H9 (cell line): ENCODE measurements around the gene OAS3. TPM values are rescaled to one million over a fixed set of nuclear protein-coding genes. Genes with fewer than 3 reads are reported as not detected.

Experiments used
- DNase-seq: peaks from one replicate; pipeline ENCODE4 v3.0.0-alpha.2; 2017
- H2AFZ ChIP-seq: one replicate; pipeline ENCODE4 v1.6.1; 2013; ENCODE audit warnings: mild to moderate bottlenecking, low read length, control low read depth, moderate library complexity
- H2AK5ac ChIP-seq: 2 replicates; pipeline ENCODE4 v1.6.1; 2013; ENCODE audit warnings: low read length, control low read depth, mixed read lengths; ENCODE audit not compliant: insufficient read length
- H2BK120ac ChIP-seq: one replicate; pipeline ENCODE4 v1.6.1; 2013; ENCODE audit warnings: low read depth, mild to moderate bottlenecking, low read length, control low read depth, inconsistent platforms; ENCODE audit not compliant: poor library complexity, severe bottlenecking
- H2BK12ac ChIP-seq: 2 replicates; pipeline ENCODE4 v1.6.1; 2013; ENCODE audit warnings: low read length, control low read depth, mixed read lengths, low read depth; ENCODE audit not compliant: insufficient read length
- H2BK15ac ChIP-seq: 2 replicates; pipeline ENCODE4 v1.6.1; 2013; ENCODE audit warnings: low read depth, low read length, control low read depth
- H2BK20ac ChIP-seq: one replicate; pipeline ENCODE4 v1.6.1; 2013; ENCODE audit warnings: low read depth, mild to moderate bottlenecking, low read length, control low read depth, inconsistent platforms; ENCODE audit not compliant: poor library complexity, severe bottlenecking
- H2BK5ac ChIP-seq: 2 replicates; pipeline ENCODE4 v1.6.1; 2013; ENCODE audit warnings: low read length, control low read depth, mixed read lengths; ENCODE audit not compliant: insufficient read length
- H3K14ac ChIP-seq: 2 replicates; pipeline ENCODE4 v1.6.1; 2013; ENCODE audit warnings: low read length, control low read depth; ENCODE audit not compliant: insufficient read depth
- H3K18ac ChIP-seq: 2 replicates; pipeline ENCODE4 v1.6.1; 2013; ENCODE audit warnings: low read depth, mild to moderate bottlenecking, mixed read lengths, low read length, control low read depth; ENCODE audit not compliant: insufficient read length
- H3K23ac ChIP-seq: 2 replicates; pipeline ENCODE4 v1.6.1; 2013; ENCODE audit warnings: low read length, control low read depth, mixed read lengths, low read depth; ENCODE audit not compliant: insufficient read length
- H3K23me2 ChIP-seq: 2 replicates; pipeline ENCODE4 v1.6.1; 2013; ENCODE audit warnings: low read depth, mild to moderate bottlenecking, mixed read lengths, low read length, control low read depth; ENCODE audit not compliant: insufficient read length, poor library complexity, severe bottlenecking
- H3K27ac ChIP-seq: 2 replicates; pipeline ENCODE4 v1.5.1; 2013; ENCODE audit warnings: low read length, control low read depth, mixed read lengths, low read depth; ENCODE audit not compliant: insufficient read length
- H3K27me3 ChIP-seq: 2 replicates; pipeline ENCODE4 v1.6.1; 2013; ENCODE audit warnings: low read length, control low read depth, inconsistent platforms; ENCODE audit not compliant: insufficient read depth
- H3K4ac ChIP-seq: 2 replicates; pipeline ENCODE4 v1.6.1; 2013; ENCODE audit warnings: low read depth, mild to moderate bottlenecking, control low read depth, inconsistent platforms, low read length, moderate library complexity
- H3K4me1 ChIP-seq: 2 replicates; pipeline ENCODE4 v1.6.1; 2013; ENCODE audit warnings: low read length, control low read depth, inconsistent platforms; ENCODE audit not compliant: insufficient read depth
- H3K4me2 ChIP-seq: 2 replicates; pipeline ENCODE4 v1.6.1; 2013; ENCODE audit warnings: low read length, control low read depth, mixed read lengths; ENCODE audit not compliant: insufficient read length, insufficient read depth
- H3K56ac ChIP-seq: 2 replicates; pipeline ENCODE4 v1.6.1; 2013; ENCODE audit warnings: low read depth, mild to moderate bottlenecking, mixed read lengths, low read length, control low read depth; ENCODE audit not compliant: insufficient read length
- H3K79me1 ChIP-seq: 2 replicates; pipeline ENCODE4 v1.6.1; 2013; ENCODE audit warnings: low read depth, mild to moderate bottlenecking, moderate library complexity, low read length, control low read depth, inconsistent platforms; ENCODE audit not compliant: insufficient read depth, poor library complexity, severe bottlenecking
- H3K79me2 ChIP-seq: 2 replicates; pipeline ENCODE4 v1.6.1; 2013; ENCODE audit warnings: low read length, control low read depth, inconsistent platforms; ENCODE audit not compliant: insufficient read depth
- H3K9ac ChIP-seq: 2 replicates; pipeline ENCODE4 v1.6.1; 2013; ENCODE audit warnings: low read length, control low read depth, mixed read lengths; ENCODE audit not compliant: insufficient read length; ENCODE audit errors: extremely low read depth
- H3K9me3 ChIP-seq: one replicate; pipeline ENCODE4 v1.6.1; 2013; ENCODE audit warnings: low read depth, low read length, inconsistent platforms; ENCODE audit not compliant: control insufficient read depth
- H3T11ph ChIP-seq: one replicate; pipeline ENCODE4 v1.6.1; 2013; ENCODE audit warnings: mild to moderate bottlenecking, low read length, control low read depth, inconsistent platforms
- H4K20me1 ChIP-seq: one replicate; pipeline ENCODE4 v1.6.1; 2013; ENCODE audit not compliant: control insufficient read depth, insufficient read length, insufficient read depth
- H4K5ac ChIP-seq: 2 replicates; pipeline ENCODE4 v1.6.1; 2013; ENCODE audit warnings: low read depth, mild to moderate bottlenecking, mixed read lengths, low read length, control low read depth; ENCODE audit not compliant: insufficient read length
- H4K8ac ChIP-seq: replicated peaks from 2 replicates; pipeline ENCODE4 v1.6.1; 2013; ENCODE audit warnings: low read length, control low read depth, mixed read lengths, low read depth; ENCODE audit not compliant: insufficient read length
- H4K91ac ChIP-seq: 2 replicates; pipeline ENCODE4 v1.6.1; 2013; ENCODE audit warnings: low read depth, mild to moderate bottlenecking, moderate library complexity, mixed read lengths, low read length, control low read depth; ENCODE audit not compliant: insufficient read length
- H3K27ac Mint-ChIP-seq, 3 experiments: 2 replicates in 2 of 3; 3 replicates in 1 of 3; pipeline ENCODE4 v1.8.0; 2020 to 2021; ENCODE audit warnings: mixed read lengths in 3 of 3, mild to moderate bottlenecking in 1 of 3, moderate library complexity in 1 of 3
- H3K27me3 Mint-ChIP-seq: 2 replicates; pipeline ENCODE4 v1.8.0; 2021; ENCODE audit warnings: low read depth, mild to moderate bottlenecking, moderate library complexity, mixed read lengths
- H3K36me3 Mint-ChIP-seq, 3 experiments: 2 replicates in 2 of 3; 3 replicates in 1 of 3; pipeline ENCODE4 v1.8.0; 2020 to 2021; ENCODE audit warnings: low read depth in 3 of 3, mixed read lengths in 3 of 3; ENCODE audit not compliant: insufficient read depth in 1 of 3
- H3K4me1 Mint-ChIP-seq, 2 experiments: 2 replicates each; pipeline ENCODE4 v1.8.0; 2020; ENCODE audit warnings: mixed read lengths in 2 of 2
- H3K4me3 Mint-ChIP-seq, 2 experiments: 2 replicates in 1 of 2; 3 replicates in 1 of 2; pipeline ENCODE4 v1.8.0; 2020 to 2021; ENCODE audit warnings: mild to moderate bottlenecking in 2 of 2, mixed read lengths in 2 of 2, moderate library complexity in 1 of 2
- H3K9me3 Mint-ChIP-seq, 2 experiments: 2 replicates in 1 of 2; 3 replicates in 1 of 2; pipeline ENCODE4 v1.8.0; 2020; ENCODE audit warnings: mild to moderate bottlenecking in 2 of 2, mixed read lengths in 2 of 2, moderate library complexity in 1 of 2
- WGBS: extraction: QIAGEN DNeasy Blood & Tissue Kit; methylation state at CpG from one replicate; pipeline ENCODE4 v1.1.7; 2013; ENCODE audit warnings: missing lambda C conversion rate, low lambda C conversion rate, mixed read lengths; ENCODE audit not compliant: insufficient read length; ENCODE audit errors: extremely low coverage; 5-methylcytosine and 5-hydroxymethylcytosine counted together
- total RNA-seq: library from RNA; stranded (reverse); gene quantifications from 2 replicates; pipeline ENCODE4 v1.2.1, GENCODE V29; 2021
- TF ChIP-seq, protein P1 (sequence below): fragments of 200-600 bp; sonication (generic); conservative IDR thresholded peaks from 3 replicates; pipeline ENCODE4 v1.8.0; 2021; ENCODE audit warnings: antibody characterized with exemption, mild to moderate bottlenecking

OAS3 gene
- total RNA-seq, 1 experiment from 2014 or later = 0.81 TPM

GRCh38 chr12:112967858-112968257 is 29.6 kb downstream of the OAS3 start:
- TF ChIP-seq, protein P1, sequence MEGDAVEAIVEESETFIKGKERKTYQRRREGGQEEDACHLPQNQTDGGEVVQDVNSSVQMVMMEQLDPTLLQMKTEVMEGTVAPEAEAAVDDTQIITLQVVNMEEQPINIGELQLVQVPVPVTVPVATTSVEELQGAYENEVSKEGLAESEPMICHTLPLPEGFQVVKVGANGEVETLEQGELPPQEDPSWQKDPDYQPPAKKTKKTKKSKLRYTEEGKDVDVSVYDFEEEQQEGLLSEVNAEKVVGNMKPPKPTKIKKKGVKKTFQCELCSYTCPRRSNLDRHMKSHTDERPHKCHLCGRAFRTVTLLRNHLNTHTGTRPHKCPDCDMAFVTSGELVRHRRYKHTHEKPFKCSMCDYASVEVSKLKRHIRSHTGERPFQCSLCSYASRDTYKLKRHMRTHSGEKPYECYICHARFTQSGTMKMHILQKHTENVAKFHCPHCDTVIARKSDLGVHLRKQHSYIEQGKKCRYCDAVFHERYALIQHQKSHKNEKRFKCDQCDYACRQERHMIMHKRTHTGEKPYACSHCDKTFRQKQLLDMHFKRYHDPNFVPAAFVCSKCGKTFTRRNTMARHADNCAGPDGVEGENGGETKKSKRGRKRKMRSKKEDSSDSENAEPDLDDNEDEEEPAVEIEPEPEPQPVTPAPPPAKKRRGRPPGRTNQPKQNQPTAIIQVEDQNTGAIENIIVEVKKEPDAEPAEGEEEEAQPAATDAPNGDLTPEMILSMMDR = no peak
- Histone ChIP-seq H3K18ac (no peak overlapping the region), H2BK15ac (no peak overlapping the region), H3K23me2 (no peaks in the 10 kb centered on the region), H2AFZ (no peak overlapping the region), H3K79me2 (no peaks in the 10 kb centered on the region), H3K9me3 (no peaks in the 10 kb centered on the region), H3K4ac (no peak overlapping the region), H3K4me1 (no peaks in the 10 kb centered on the region), H3T11ph (no peak overlapping the region), H2BK20ac (no peak overlapping the region), H3K23ac (no peak overlapping the region), H4K20me1 (no peaks in the 10 kb centered on the region), H4K91ac (no peak overlapping the region), H4K8ac (no peak overlapping the region), H3K9ac (no peak overlapping the region), H3K14ac (no peak overlapping the region), H2AK5ac (no peak overlapping the region), H2BK5ac (no peak overlapping the region), H3K4me2 (no peak overlapping the region), H3K27me3 (no peaks in the 10 kb centered on the region), H3K79me1 (no peaks in the 10 kb centered on the region), H2BK12ac (no peak overlapping the region), H4K5ac (no peak overlapping the region), H2BK120ac (no peak overlapping the region), H3K56ac (no peak overlapping the region), H3K27ac (no peak overlapping the region)
- DNase-seq = no peak
- whole genome bisulfite sequencing = no CpG with 5 or more reads among the region's 7 CpGs
- H3K4me3 Mint-ChIP-seq = no peak overlapping the region; a peak in 1 of 5 replicates
- no peaks in the 10 kb centered on the region for H3K36me3 Mint-ChIP-seq
- H3K27me3 Mint-ChIP-seq = peaks cover 3% of the 10 kb centered on the region
- no peak overlapping the region for H3K27ac Mint-ChIP-seq
- H3K4me1 Mint-ChIP-seq = peaks cover 0 to 2% of the 10 kb centered on the region in 2 experiments; a peak in 1 of 4 replicates
- no peaks in the 10 kb centered on the region for H3K9me3 Mint-ChIP-seq
